HG03039 (cell line): ENCODE data around the gene PIAS1.
"Not testable (repeated sequence)": the region's sequence is repeated elsewhere in the genome, so short reads cannot be mapped to it uniquely, and the experiment has no call there.

Source experiments
- ATAC-seq: cut with Tn5 transposase; IDR thresholded peaks from one replicate; pipeline ENCODE4 v1.9.1; 2021; ENCODE audit warnings: mild to moderate bottlenecking, moderate library complexity; ENCODE audit not compliant: unreplicated experiment

Gene PIAS1

DNA sequence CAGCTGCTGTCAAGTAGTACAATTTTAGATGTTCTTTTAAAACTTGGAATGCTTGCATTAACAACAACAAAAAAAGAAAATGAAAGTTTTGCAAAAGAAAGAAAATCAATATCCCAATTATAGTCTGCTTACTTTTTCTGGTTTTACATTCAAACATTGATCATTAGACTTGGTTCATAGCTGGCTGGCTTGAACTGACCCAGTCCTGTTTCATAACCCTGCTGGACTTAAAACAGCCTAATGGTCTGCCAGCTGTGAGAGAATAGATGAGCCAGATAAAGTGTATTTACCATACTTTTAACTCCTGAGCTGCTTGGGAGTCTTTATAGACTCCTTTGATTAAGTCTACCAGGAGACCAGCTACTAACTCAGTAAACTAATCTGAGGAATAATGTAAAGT, 59.2 kb downstream of the PIAS1 start:
- no peak for ATAC-seq

DNA sequence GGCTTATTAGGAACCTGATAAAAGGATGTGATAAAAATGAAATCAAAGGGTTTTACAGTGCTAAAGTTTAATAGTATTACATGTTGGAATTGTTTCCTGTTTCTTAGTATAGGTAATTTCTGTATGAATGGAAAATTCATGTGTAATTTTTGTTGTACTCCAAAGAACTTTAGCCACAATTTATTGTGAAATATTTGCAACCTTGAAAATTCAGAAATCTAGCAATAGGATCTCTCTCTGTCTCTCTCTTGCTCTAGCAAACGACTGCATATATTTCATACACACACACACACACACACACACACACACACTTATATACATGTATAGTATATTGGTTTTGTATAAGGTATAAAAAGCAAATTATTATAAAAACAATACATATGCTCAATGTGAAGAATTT, 59.6 kb downstream of the PIAS1 start:
- no peak for ATAC-seq

DNA sequence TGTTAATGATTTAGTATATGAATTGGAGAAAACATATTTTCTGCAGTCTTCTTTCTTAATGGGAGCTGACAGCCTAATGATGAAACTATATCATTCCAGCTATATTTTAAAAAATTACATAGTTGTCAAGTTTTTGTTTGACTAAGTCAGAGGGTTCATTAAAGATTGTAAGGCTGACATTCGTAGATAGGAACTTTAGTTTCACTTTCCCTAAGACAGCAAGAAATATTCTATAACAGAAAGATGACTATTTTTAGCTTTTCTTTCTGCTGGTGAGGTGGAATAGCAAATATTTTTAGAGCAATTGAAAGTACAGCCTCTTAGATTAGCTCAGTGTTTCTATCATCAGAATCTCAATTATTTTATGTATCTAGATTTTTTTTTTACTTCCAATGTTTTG, 60.2 kb downstream of the PIAS1 start:
- ATAC-seq: no peak

DNA sequence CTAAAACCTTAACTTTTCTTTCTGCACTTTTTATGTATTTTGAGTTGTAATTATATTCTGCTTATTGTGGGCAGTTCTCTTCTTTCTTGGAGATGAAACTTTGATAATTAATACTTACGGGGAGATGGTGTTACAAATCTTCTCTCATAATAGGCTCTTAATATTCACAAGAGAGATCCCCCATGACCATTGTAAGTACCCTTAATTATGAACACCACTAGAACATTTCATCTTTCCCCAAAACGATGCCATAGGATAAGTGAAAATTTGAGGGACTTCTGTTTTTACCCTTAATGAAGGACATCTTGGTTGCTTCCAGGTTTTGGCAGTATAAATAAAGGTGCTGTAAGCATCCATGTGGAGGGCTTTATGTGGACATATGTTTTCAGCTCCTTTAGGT, 60.7 kb downstream of the PIAS1 start:
- ATAC-seq: no peak

DNA sequence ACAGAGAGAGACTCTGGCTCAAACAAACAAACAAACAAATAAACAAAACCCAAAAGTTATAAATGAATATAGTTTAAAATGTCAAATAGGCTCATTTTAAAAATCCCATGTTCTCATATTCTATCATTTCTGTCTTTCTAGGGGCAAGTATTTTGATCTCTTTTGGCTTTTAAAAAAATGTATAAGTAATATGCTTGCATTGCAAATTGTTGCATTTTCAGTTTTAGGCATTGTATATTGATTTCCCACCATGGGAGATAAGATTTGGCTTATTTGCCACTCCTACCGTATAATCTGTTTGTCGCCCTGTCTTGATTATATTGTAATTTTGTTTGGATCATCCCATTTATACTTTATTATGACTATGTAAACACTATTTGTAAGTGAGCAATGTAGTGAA, 70.6 kb downstream of the PIAS1 start:
- no peak for ATAC-seq

DNA sequence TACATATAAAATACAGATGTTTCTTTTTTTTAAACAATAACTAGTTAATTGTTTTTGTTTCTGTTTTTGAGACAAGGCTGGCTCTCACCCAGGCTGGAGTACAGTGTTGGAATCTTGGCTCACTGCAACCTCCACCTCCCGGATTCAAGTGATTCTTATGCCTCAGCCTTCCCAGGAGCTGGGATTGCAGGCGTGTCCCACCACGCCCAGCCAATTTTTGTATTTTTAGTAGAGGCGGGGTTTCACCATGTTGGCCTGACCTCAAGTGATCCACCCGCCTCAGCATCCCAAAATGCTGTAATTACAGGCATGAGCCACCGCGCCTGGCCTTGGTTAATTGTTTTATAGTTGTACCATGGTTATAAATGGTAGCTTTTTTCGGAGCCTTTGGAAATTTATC, 72.3 kb downstream of the PIAS1 start:
- ATAC-seq: no peak

DNA sequence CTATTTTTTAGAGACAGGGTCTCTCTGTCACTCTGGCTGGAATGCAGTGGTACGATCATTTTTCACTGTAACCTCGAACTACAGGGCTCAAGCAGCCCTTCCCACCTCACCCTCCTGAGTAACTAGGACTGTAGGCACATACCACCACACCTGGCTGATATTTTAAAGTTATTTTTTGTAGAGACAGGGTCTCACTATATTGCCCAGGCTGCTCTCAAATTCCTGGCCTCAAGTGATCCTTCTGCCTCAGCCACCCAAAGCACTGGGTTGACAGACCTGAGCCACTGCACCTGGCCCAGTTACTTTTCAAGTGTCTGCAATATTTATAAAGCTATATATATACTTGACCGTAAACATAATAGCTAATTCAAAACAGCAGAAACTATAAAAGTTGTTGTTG, 75.0 kb downstream of the PIAS1 start:
- ATAC-seq: no peak

DNA sequence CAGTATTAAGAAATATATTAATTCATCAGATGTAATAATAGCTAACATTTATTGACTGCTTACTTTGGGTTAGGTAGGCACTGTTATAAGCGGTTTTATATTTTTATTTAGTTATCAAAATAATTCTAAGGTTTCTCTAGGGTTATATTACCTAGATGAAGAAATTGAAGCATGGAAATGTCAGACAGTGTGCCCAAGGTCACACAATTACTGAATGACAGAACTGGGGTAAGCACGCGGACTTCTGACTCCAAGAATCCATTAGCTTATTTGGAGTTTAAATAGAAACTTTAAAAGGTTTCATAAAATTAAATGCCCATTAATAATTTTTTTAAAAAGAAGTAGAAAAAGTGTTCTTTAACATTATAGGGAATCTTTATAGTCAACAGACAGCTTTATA, 76.7 kb downstream of the PIAS1 start:
- no peak for ATAC-seq

DNA sequence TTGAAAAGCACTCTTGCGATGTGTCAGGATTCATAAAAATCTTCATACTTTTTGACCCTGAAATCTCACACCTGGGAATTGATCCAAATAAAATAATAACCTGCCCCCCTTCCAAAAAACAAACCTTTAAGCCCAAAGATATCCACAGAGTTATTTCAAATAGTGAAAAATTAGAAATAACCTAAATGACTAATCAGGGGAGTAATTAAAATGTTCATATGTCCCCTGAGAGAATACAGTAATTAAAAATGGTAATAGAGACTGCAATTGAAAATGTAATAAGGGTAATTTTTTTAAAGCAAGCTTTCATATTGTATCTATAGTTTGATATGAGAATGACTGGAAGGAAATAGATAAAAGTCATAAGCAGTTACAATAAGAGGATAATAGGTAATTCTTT, 83.0 kb downstream of the PIAS1 start:
- no peak for ATAC-seq

DNA sequence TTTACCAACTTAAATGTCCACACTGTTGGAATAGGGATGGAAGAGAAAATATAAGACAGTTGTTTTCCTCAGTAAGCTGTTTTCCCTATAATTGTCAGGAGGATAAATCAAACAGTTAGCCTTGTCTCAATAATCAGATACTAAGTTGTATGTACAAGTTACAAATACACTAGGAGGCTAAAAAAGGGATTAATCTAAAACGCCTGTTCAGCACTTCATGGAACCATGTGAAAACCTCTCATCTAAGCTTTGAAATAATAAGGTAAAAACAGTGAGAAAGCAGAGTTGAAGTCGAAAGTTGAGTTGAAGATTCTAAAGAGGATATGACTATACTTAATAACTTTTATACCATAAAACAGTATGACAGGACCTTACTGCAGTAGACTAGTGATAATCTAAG, 89.0 kb downstream of the PIAS1 start:
- no peak for ATAC-seq

DNA sequence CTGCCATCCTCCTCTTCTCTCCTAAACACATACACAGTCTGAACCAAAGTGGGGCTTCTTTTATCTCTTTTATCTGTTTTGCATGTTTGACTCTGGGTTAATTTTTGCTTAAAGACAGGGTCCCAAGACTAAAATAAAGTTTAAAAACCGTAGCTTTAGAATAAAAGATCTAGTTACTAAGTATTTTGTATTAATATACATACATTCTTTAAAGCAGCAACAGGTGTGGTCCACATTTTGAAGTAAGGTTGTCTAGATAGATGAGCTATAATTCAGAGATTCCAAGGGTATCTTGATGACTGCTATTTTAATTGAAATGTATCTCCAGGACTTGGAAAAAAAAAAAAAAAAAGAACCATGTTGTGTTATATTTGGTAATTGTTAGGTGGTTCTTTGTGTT, 89.7 kb downstream of the PIAS1 start:
- ATAC-seq: no peak

DNA sequence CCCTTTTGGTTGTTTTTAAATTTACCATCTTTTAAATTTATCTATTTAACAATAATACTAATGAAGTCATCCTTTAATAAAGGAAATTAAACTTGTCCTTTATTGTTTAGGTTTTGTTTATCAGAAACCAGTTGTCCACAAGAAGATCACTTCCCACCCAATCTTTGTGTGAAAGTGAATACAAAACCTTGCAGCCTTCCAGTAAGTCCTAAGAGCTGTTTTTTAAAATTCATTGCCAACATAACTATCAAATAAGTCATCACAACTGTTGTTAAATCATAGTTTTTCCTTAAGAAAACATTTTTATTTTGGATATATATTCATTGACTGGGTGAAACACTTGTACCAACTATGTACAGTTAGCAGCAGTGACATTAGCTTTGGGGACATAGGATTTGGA, 91.6 kb downstream of the PIAS1 start:
- ATAC-seq: no peak

DNA sequence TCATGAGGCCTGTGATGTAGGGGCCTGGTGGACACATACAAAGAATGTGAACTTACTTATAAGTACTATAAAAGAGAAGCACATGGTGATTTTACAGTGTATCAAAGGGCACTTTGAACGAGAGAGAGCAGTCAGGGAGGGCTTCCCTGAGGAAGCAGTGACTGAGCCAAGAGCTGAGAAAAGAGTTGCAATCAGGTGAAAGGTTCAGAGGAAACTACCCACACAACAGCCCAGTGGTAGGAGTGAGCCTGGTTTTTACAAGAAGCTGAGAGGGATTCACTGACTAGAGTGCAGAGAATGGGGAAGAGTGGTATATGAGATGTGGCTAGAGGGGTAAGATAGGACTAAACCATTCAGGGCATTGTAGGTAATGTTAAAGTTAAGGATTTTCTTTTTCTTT, 93.9 kb downstream of the PIAS1 start:
- ATAC-seq: no peak

DNA sequence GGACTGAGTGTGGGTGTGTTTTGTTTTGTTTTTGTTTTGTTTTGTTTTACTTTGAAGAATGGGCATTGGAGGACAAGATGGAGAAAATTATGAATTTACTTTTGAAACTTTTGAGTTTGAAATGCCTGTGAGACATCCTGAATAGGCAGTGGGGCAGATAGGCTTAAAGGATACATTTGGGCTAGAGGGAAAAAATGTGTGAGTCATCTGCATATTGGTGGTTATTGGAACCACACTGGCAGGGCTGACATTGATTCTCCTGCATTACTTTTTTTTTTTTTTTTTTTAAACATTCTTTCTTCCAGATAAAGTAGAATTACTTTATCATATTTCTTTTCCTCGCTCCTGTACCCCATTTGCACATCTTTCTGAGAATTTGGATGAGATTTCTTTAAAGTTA, 94.9 kb downstream of the PIAS1 start:
- ATAC-seq: no peak

DNA sequence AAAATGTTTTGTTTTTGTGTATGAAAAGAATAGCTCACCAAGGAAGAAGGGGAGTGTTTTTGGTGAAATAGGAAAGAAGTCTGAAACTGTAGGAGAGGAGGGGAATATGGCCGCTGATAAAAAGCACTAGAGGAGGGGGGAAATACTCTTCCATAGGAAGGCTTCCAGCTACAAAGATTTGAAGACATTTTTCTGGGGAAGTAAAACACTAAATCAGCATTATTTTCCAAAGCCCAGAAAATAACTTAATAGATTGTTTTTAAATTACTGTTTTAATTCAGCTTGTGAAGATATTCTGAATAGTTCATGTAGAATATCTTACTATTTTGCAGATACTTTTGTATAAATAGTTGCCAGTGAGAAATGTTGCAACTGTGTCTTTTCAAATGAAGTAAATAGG, 96.1 kb downstream of the PIAS1 start:
- ATAC-seq: no peak

DNA sequence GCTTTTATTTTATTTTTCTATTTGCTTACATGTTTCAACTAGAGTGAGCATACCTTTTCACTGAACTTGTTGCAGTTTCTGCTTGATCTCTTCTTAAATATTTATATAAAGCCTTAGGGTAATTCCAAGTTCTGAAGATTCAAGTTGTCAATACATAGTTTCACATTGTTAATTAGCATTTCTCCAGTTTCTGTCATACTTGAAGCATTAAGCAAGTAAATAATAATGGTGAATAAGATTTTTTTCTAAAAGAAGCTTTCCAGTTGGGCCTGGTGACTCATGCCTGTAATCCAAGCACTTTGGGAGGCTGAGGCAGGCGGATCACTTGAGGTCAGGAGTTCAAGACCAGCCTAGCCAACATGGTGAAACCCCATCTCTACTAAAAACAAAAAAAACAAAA, 97.2 kb downstream of the PIAS1 start:
- no peak for ATAC-seq

DNA sequence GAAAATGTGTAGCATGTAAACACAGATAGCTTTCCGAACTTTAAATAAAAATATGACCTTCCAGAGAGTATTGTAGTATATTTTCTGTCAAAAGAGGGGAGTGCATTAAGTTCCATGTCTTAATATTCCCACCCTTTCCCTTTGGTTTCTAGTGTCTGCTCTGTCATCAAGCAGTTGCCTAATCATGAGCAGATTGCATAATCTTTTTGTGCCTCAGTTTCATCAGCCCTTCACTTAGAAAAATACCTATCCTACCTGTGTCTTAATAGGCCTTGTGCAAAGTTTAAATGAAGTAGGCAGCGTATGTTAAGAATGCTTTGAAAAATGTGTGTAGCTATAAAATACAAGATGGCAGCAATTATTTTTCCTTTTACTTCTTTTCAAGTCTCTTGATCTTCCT, 98.2 kb downstream of the PIAS1 start:
- ATAC-seq: no peak

DNA sequence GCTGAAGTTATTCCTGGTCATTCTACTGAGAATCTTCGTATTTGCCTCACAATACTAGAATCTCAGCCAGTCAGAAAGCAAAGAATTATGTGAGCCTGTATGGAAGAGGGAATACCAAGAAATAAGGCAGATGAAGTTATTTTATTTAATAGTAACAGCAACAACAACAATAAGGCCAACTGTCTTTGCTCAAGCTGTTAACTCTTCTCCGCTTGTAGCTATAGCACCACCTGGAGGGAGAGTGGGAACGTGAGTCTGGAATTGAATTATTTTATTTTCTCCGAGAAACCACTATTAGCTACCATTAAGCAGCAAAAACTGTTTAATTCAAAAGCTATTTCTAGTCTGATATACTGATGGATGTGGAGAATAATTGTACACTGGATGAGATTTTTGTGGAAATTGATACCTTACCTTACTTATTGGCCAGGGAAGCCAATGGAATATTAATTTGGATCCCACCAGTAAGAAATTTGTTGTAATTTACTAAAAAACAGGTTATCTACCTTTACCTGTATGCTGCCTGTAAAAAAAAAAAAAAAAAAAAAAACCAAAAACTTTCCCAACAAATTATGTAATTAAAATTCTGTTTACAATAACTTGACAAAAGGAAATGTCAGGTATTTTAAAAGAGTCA, 100.9 kb downstream of the PIAS1 start:
- no peak for ATAC-seq

DNA sequence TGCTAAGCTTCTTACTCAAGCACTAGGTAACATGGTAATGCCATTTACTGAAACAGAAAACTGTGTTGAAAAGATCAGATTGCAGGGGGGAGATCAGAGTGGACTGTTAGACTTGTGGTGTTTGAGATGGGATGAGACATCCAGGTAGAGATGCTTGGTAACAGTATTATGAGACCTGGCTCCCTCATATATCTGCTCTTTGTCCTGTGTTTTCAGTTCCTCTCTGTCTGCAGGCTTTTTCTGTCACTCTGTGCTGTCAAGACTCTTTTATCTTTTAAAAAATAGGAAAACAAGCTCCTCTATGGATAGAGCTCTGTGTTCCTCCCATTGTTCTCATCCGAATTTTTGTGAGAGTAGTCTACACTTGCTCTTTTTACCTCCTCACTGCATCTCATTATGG, 103.0 kb downstream of the PIAS1 start:
- ATAC-seq: no peak

DNA sequence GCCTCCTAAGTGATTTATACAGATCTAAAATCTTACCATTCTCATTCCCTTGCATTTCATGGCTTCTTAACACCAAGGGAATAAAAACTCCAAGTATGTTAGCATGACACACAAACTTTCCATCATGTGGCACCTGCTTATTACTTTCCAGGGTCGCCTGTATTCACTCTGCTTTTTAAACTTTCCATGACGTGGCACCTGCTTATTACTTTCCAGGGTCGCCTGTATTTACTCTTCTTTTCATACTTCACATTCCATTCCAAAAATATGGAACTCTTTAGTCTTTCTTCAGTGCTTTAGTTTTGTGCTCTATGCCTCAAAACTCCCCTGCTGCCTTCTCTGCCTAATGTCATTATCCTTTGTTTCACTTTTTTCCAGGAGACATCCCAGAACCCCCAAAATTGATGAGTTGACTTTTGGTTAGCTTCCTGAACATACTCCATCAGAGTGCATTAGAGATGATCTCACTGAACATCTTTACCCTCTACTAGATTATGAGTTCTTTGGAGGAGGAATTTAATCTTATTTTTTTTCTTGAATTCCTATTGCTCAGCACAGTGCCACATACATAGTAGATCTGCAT, 104.0 kb downstream of the PIAS1 start:
- no peak for ATAC-seq

DNA sequence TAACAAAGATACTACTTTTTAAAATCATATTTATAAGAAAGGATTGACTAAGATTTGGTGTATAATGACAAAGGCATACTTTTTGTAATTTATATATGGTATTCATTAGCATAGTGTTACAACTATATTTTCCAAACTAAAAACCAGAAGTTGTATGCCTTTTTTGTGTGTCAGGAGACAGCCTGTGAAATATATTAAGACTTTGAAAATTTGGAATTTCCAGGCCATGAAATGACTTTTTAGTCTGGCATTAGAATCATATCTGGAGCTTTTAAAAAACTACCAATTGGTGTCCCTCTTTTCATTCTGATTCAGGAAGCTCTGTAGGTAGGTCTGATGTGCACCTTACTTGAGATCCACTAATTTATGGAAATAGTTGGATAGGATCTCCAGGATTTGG, 109.1 kb downstream of the PIAS1 start:
- no peak for ATAC-seq

DNA sequence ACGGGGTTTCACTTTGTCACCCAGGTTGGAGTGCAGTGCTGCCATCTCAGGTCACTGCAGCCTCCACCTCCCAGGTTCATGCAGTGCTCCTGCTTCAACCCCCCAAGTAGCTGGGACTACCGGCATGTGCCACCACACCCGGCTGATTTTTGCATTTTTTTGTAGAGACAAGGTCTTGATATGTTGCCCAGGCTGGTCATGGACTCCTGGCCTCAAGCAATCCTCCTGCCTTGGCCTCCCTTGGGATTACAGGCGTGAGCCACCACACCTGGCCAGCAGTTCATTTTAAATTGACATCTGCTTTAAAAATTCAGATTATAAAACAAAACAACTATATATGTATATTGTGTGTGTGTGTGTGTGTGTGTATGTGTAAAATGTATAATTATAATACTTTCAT, 112.7 kb downstream of the PIAS1 start:
- ATAC-seq: no peak

DNA sequence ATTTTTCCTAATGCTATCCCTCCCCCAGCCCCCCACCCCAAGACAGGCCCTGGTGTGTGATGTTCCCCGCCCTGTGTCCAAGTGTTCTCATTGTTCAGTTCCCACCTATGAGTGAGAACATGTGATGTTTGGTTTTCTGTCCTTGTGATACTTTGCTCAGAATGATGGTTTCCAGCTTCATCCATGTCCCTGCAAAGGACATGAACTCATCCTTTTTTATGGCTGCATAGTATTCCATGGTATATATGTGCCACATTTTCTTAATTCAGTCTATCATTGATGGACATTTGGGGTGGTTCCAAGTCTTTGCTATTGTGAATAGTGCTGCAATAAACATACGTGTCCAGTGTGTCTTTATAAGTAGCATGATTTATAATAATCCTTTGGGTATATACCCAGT, 117.9 kb downstream of the PIAS1 start:
- ATAC-seq: not testable (repeated sequence)
